Testis (tissue), 3 donors: ENCODE measurements around the gene SHQ1. TPM values are rescaled to one million over a fixed set of nuclear protein-coding genes. Genes with fewer than 3 reads are reported as not detected.
A peak's percentile ranks its signal among the peaks of the same experiment; 100 is the strongest.

Experiments used
- DNase-seq: peaks from one replicate; pipeline ENCODE4 v3.0.0-alpha.2; 2019
- H3K27ac ChIP-seq, 2 donors: fragments of 200-600 bp; sonication (generic); one replicate each; pipeline ENCODE4 v1.5.1; 2019
- H3K27me3 ChIP-seq: fragments of 200-600 bp; sonication (generic); one replicate; pipeline ENCODE4 v1.5.1; 2019
- H3K36me3 ChIP-seq: fragments of 200-600 bp; sonication (generic); one replicate; pipeline ENCODE4 v1.5.1; 2017; ENCODE audit warnings: low read depth; ENCODE audit errors: missing control alignments
- H3K4me1 ChIP-seq: fragments of 200-600 bp; sonication (generic); one replicate; pipeline ENCODE4 v1.5.1; 2019
- H3K4me3 ChIP-seq, 2 donors: fragments of 200-600 bp; sonication (generic); one replicate each; pipeline ENCODE4 v1.5.1; 2017 to 2019
- H3K9me3 ChIP-seq: fragments of 200-600 bp; sonication (generic); one replicate; pipeline ENCODE4 v1.5.1; 2017
- CTCF ChIP-seq, 3 experiments: fragments of 450-650 bp in 2 of 3; fragments of 200-600 bp in 1 of 3; sonication (generic) in 1 of 3; IDR thresholded peaks; one replicate each; pipeline ENCODE4 v1.5.1; 2016 to 2019; ENCODE audit warnings: antibody characterized with exemption in 3 of 3, mild to moderate bottlenecking in 2 of 3, moderate library complexity in 1 of 3
- POLR2A ChIP-seq: fragments of 450-650 bp; IDR thresholded peaks from one replicate; pipeline ENCODE4 v1.6.1; 2017; ENCODE audit warnings: antibody characterized with exemption, mild to moderate bottlenecking, moderate library complexity
- WGBS, 2 donors: methylation state at CpG; one replicate each; pipeline ENCODE4 v1.1.5; 2018; 5-methylcytosine and 5-hydroxymethylcytosine counted together
- intact Hi-C: fragments of 100-400 bp; cut with DNase I; formaldehyde crosslinking; loops from one replicate; pipeline ENCODE4 v1.15.1; 2023; ENCODE audit warnings: low total_unique reads
- polyA plus RNA-seq: library from polyadenylated mRNA; stranded (reverse); fragments of 350-450 nt; fragmentation: Illumina TruSeq; extraction: RNeasy Lipid Tissue Mini Kit (QIAGEN cat#74804); gene quantifications from one replicate; pipeline ENCODE4 v1.2.3, GENCODE V29; 2014; ENCODE audit warnings: low read depth, low replicate concordance; ENCODE audit not compliant: insufficient read depth
- total RNA-seq, 2 donors: library from RNA; depleted of rRNA; stranded (reverse); fragments of >200 nt; gene quantifications; one replicate each; pipeline ENCODE4 v1.2.3, GENCODE V29; 2016

SHQ1 gene
- total and polyA plus RNA-seq, 3 donors from 2014 or later: 20.1 to 26.9 (median 21.2) TPM

- Histone ChIP-seq H3K27me3 (no peaks in the 10 kb centered on the region), H3K27ac (no peak overlapping the region), H3K9me3 (no peaks in the 10 kb centered on the region), H3K36me3 (no peaks in the 10 kb centered on the region), H3K4me3 (peak overlapping the region; percentile 73 to 79), H3K4me1 (peaks cover 14% of the 10 kb centered on the region)
- WGBS, 2 donors: 0 to 1% methylated on average over 11 of the region's 11 CpGs
- DNase-seq: no peak
- no peak for TF ChIP-seq CTCF (IDR thresholded peaks at IDR 0.05)
- intact Hi-C loops: no loop called here
These were observed 447 bp upstream of the SHQ1 start for GRCh38 chr3:72848703-72849081.

GRCh38 chr3:72847282-72847681, 963 bp downstream of the SHQ1 start:
- Histone ChIP-seq H3K4me3 (peak overlapping the region; percentile 73 to 79), H3K4me1 (peaks cover 14% of the 10 kb centered on the region), H3K9me3 (no peaks in the 10 kb centered on the region), H3K27ac (peak overlapping the region; percentile 41 to 83), H3K27me3 (no peaks in the 10 kb centered on the region), H3K36me3 (no peaks in the 10 kb centered on the region)
- no peak for TF ChIP-seq CTCF (IDR thresholded peaks at IDR 0.05)
- no peak for TF ChIP-seq POLR2A
- DNase-seq: no peak
- intact Hi-C loops: no loop called here
- 2 to 6% methylated on average over 6 of the region's 6 CpGs for WGBS, 2 donors

GRCh38 chr3:72846166-72846565, 2.1 kb downstream of the SHQ1 start:
- Histone ChIP-seq H3K27ac (no peak overlapping the region), H3K4me1 (peaks cover 14% of the 10 kb centered on the region), H3K4me3 (no peak overlapping the region), H3K36me3 (no peaks in the 10 kb centered on the region), H3K9me3 (no peaks in the 10 kb centered on the region), H3K27me3 (no peaks in the 10 kb centered on the region)
- intact Hi-C loops: no loop called here
- DNase-seq: no peak
- 75 to 81% methylated on average over 10 of the region's 10 CpGs for WGBS, 2 donors
- no peak for TF ChIP-seq CTCF (IDR thresholded peaks at IDR 0.05)

GRCh38 chr3:72844436-72844993, 3.7 kb downstream of the SHQ1 start:
- H3K36me3 ChIP-seq: no peaks in the 10 kb centered on the region
- no peaks in the 10 kb centered on the region for H3K27me3 ChIP-seq
- no peak overlapping the region for H3K27ac ChIP-seq
- intact Hi-C loops: no loop called here
- DNase-seq: no peak
- WGBS, 2 donors: 89 to 90% methylated on average over 1 of the region's 1 CpG
- peaks cover 14% of the 10 kb centered on the region for H3K4me1 ChIP-seq
- no peaks in the 10 kb centered on the region for H3K9me3 ChIP-seq
- no peak for TF ChIP-seq POLR2A
- no peak for TF ChIP-seq CTCF (IDR thresholded peaks at IDR 0.05)
- no peak overlapping the region for H3K4me3 ChIP-seq

- no peak for DNase-seq
- 98 to 99% methylated on average over 3 of the region's 3 CpGs for WGBS, 2 donors
- Histone ChIP-seq H3K27me3 (no peaks in the 10 kb centered on the region), H3K27ac (no peak overlapping the region), H3K36me3 (no peaks in the 10 kb centered on the region), H3K4me1 (no peaks in the 10 kb centered on the region), H3K9me3 (no peaks in the 10 kb centered on the region), H3K4me3 (no peak overlapping the region)
- intact Hi-C loops: no loop called here
- TF ChIP-seq CTCF (IDR thresholded peaks at IDR 0.05) (no peak), POLR2A (no peak)
These were observed 9.2 kb downstream of the SHQ1 start for GRCh38 chr3:72839057-72839456.
